RWPE2 (cell line): ENCODE results near the gene CRTC1.

ENCODE experiments used
- ATAC-seq: fragments of 200-7000 bp; cut with Tn5 transposase; 3 replicates; pipeline ENCODE4 v1.9.1; 2021; ENCODE audit warnings: low read depth
- DNase-seq: peaks from one replicate; pipeline ENCODE4 v3.0.0-alpha.2; 2020; ENCODE audit warnings: low spot score
- H3K27ac ChIP-seq: fragments of 450-650 bp; 2 replicates; pipeline ENCODE4 v1.5.1; 2017; ENCODE audit warnings: mild to moderate bottlenecking; ENCODE audit not compliant: poor library complexity, severe bottlenecking
- H3K27me3 ChIP-seq: fragments of 250-450 bp; sonication (Bioruptor Pico); 2 replicates; pipeline ENCODE4 v1.5.1; 2021; ENCODE audit warnings: mild to moderate bottlenecking, moderate library complexity; ENCODE audit not compliant: insufficient read depth, poor library complexity, severe bottlenecking
- H3K36me3 ChIP-seq: fragments of 250-450 bp; sonication (Bioruptor Pico); 2 replicates; pipeline ENCODE4 v1.5.1; 2020; ENCODE audit warnings: low read depth, mild to moderate bottlenecking, moderate library complexity
- H3K4me1 ChIP-seq: fragments of 250-450 bp; sonication (Bioruptor Pico); 2 replicates; pipeline ENCODE4 v1.5.1; 2021; ENCODE audit warnings: mild to moderate bottlenecking, moderate library complexity; ENCODE audit not compliant: insufficient read depth, poor library complexity, severe bottlenecking
- H3K4me3 ChIP-seq: fragments of 250-450 bp; sonication (Bioruptor Pico); 2 replicates; pipeline ENCODE4 v1.5.1; 2021; ENCODE audit warnings: mild to moderate bottlenecking, moderate library complexity; ENCODE audit not compliant: severe bottlenecking
- H3K9me3 ChIP-seq: fragments of 250-450 bp; sonication (Bioruptor Pico); 2 replicates; pipeline ENCODE4 v1.5.1; 2021; ENCODE audit warnings: mild to moderate bottlenecking, moderate library complexity; ENCODE audit not compliant: severe bottlenecking
- TF ChIP-seq, protein P1 (sequence below): fragments of 450-650 bp; IDR thresholded peaks from one replicate; pipeline ENCODE4 v1.5.1; 2017; ENCODE audit warnings: mild to moderate bottlenecking, moderate library complexity; ENCODE audit not compliant: poor library complexity, severe bottlenecking

Gene CRTC1

DNA sequence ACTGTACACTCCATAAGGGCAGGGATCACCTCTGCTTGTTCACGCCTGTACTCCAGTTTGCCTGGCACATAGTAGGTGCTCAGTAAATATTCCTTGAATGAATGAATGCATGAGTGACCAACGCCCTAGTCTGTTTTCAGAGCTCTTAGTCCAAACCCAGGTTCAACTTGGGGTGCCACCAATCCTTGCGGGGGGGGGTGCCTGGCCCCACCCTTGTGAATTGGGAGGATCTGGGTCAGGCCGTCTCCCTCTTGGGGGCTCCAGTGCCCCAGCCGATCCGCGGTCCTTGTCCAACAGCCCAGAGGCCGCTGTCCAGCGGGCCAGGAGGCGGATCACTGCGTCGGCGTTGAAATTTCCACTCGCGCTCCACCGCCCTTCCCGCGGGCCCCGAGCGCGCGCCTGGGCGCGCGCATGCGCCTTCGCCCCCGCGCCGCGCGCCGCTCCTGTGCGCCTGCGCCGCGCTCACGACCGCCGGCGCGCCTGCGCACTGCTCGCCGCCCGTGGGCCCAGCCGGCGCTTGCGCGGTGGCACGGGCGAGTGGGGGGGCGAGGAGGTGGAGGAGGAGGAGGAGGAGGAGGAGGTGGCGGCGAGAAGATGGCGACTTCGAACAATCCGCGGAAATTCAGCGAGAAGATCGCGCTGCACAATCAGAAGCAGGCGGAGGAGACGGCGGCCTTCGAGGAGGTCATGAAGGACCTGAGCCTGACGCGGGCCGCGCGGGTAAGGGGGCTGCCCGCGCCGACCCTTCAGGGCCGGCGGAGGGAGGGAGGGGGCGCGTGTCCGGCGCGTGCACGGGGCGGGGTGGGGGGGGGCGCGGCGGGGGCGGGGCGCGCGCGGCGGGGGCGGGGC lies at the start of gene CRTC1:
TSS of gene CRTC1 (plus strand) at position 572 of the 849 bp plus-strand sequence. CDS start at position 595, 23 bp downstream.
- ATAC-seq (peak; percentile 59), DNase-seq (no peak)
- no peaks in the 10 kb centered on the region for H3K36me3 ChIP-seq
- H3K4me3 ChIP-seq = peak within 1 kb of the TSS; percentile 59
- peak within 1 kb of the TSS; percentile 45 for H3K27ac ChIP-seq
- no peaks in the 10 kb centered on the region for H3K27me3 ChIP-seq
- TF ChIP-seq, protein P1, sequence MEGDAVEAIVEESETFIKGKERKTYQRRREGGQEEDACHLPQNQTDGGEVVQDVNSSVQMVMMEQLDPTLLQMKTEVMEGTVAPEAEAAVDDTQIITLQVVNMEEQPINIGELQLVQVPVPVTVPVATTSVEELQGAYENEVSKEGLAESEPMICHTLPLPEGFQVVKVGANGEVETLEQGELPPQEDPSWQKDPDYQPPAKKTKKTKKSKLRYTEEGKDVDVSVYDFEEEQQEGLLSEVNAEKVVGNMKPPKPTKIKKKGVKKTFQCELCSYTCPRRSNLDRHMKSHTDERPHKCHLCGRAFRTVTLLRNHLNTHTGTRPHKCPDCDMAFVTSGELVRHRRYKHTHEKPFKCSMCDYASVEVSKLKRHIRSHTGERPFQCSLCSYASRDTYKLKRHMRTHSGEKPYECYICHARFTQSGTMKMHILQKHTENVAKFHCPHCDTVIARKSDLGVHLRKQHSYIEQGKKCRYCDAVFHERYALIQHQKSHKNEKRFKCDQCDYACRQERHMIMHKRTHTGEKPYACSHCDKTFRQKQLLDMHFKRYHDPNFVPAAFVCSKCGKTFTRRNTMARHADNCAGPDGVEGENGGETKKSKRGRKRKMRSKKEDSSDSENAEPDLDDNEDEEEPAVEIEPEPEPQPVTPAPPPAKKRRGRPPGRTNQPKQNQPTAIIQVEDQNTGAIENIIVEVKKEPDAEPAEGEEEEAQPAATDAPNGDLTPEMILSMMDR = no peak
- H3K4me1 ChIP-seq = peaks cover 4% of the 10 kb centered on the region
- H3K9me3 ChIP-seq = no peaks in the 10 kb centered on the region

- ATAC-seq (no peak), DNase-seq (no peak)
- peaks cover 6% of the 10 kb centered on the region for H3K4me1 ChIP-seq
- no peaks in the 10 kb centered on the region for H3K9me3 ChIP-seq
- H3K27ac ChIP-seq = no peak overlapping the region
- no peaks in the 10 kb centered on the region for H3K36me3 ChIP-seq
- no peak overlapping the region for H3K4me3 ChIP-seq
- no peaks in the 10 kb centered on the region for H3K27me3 ChIP-seq
- TF ChIP-seq, protein P1 = no peak
Observed at GRCh38 chr19:18634612-18635297, 48.7 kb upstream of the CRTC1 start.

DNA sequence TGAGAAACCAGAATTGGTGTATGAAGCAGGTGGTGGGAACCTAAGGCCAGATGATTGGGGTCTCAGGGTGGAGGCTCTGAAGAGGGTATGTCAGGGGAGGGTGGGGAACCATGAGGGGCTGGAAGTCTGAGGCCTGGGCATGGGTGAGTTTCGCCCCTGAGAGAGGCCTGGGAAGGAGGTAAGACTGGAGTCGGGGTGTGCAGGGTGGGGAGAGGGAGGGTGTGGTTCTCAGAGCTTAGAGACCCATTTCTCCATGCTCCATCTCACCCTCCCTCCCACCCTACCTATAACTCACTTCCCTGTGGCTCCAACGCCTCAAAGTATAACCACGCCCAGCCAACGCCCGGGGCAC lies 47.7 kb upstream of the CRTC1 start:
- Histone ChIP-seq H3K9me3 (no peaks in the 10 kb centered on the region), H3K27ac (peak overlapping the region; percentile 24), H3K36me3 (no peaks in the 10 kb centered on the region), H3K4me1 (peaks cover 6% of the 10 kb centered on the region), H3K4me3 (no peak overlapping the region), H3K27me3 (no peaks in the 10 kb centered on the region)
- TF ChIP-seq, protein P1 = no peak
- peak; percentile 3 for ATAC-seq
- DNase-seq = no peak

- Histone ChIP-seq H3K27ac (peak overlapping the region; percentile 24), H3K36me3 (no peaks in the 10 kb centered on the region), H3K9me3 (no peaks in the 10 kb centered on the region), H3K27me3 (no peaks in the 10 kb centered on the region), H3K4me1 (peaks cover 6% of the 10 kb centered on the region), H3K4me3 (peak overlapping the region; percentile 74)
- peak; percentile 96 for DNase-seq
- ATAC-seq = peak; percentile 92
- TF ChIP-seq, protein P1 = no peak
Observed at GRCh38 chr19:18636183-18636968, 47.1 kb upstream of the CRTC1 start.
